ENCODE measurements around the gene TMEM26.
A peak's percentile ranks its signal among the peaks of the same experiment; 100 is the strongest.

TMEM26 gene

GRCh38 chr10:61452151-61452651, 980 bp downstream of the TMEM26 start:
- H3K4me3 ChIP-seq (ENCODE audit: low read depth, low read length): peak overlapping the region; percentile 58
- in situ Hi-C loops (cut with HindIII; ENCODE audit: low sequenced_read_pairs): no loop called here
- no peak for DNase-seq (ENCODE audit: low read depth, low spot score)
- no peak for TF ChIP-seq CTCF (IDR thresholded peaks at IDR 0.05; ENCODE audit: low read depth, low read length)

GRCh38 chr10:61451357-61451756, 1.8 kb downstream of the TMEM26 start:
- no peak for TF ChIP-seq CTCF (IDR thresholded peaks at IDR 0.05; ENCODE audit: low read depth, low read length)
- DNase-seq (ENCODE audit: low read depth, low spot score): no peak
- no peak overlapping the region for H3K4me3 ChIP-seq (ENCODE audit: low read depth, low read length)
- in situ Hi-C loops (cut with HindIII; ENCODE audit: low sequenced_read_pairs): no loop called here

GRCh38 chr10:61448841-61449600, 4.2 kb downstream of the TMEM26 start:
- no peak for TF ChIP-seq CTCF (IDR thresholded peaks at IDR 0.05; ENCODE audit: low read depth, low read length)
- no peak overlapping the region for H3K4me3 ChIP-seq (ENCODE audit: low read depth, low read length)
- DNase-seq (ENCODE audit: low read depth, low spot score): no peak
- in situ Hi-C loops (cut with HindIII; ENCODE audit: low sequenced_read_pairs): no loop called here

- H3K4me3 ChIP-seq (ENCODE audit: low read depth, low read length): no peak overlapping the region
- no peak for TF ChIP-seq CTCF (IDR thresholded peaks at IDR 0.05; ENCODE audit: low read depth, low read length)
- no peak for DNase-seq (ENCODE audit: low read depth, low spot score)
- in situ Hi-C loops (cut with HindIII; ENCODE audit: low sequenced_read_pairs): no loop called here
Measured at GRCh38 chr10:61448091-61448490, 5.1 kb downstream of the TMEM26 start.

DNA sequence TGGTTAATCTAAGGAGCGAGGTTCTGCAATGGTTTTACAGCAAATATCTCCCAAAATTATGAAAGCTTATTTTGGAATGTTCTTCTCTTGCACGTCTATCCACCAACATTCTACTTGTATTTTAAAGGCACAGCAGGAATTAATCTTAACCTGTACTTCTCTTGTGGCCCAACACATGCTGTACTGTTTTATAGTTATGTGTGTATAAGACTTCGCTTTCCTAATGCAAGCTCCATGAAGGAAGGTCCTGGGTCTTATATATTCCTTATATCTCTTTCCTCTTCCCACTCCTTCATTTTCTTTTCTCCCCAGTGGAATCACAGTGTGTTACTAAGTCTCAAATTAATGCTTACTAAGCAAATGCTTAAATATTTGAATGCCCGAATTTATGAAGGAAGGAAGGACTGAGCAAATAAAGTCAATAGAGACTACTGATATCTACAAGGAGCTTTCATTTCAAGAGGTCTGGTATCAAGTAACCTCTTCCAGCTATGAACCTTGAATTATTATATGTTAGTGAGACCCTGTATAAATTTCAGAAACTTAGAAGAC, 14.0 kb downstream of the TMEM26 start:
- peak; percentile 6 for DNase-seq (ENCODE audit: low read depth, low spot score)
- H3K4me3 ChIP-seq (ENCODE audit: low read depth, low read length): no peak overlapping the region
- TF ChIP-seq CTCF (IDR thresholded peaks at IDR 0.05; ENCODE audit: low read depth, low read length): no peak
- in situ Hi-C loops (cut with HindIII; ENCODE audit: low sequenced_read_pairs): no loop called here

DNA sequence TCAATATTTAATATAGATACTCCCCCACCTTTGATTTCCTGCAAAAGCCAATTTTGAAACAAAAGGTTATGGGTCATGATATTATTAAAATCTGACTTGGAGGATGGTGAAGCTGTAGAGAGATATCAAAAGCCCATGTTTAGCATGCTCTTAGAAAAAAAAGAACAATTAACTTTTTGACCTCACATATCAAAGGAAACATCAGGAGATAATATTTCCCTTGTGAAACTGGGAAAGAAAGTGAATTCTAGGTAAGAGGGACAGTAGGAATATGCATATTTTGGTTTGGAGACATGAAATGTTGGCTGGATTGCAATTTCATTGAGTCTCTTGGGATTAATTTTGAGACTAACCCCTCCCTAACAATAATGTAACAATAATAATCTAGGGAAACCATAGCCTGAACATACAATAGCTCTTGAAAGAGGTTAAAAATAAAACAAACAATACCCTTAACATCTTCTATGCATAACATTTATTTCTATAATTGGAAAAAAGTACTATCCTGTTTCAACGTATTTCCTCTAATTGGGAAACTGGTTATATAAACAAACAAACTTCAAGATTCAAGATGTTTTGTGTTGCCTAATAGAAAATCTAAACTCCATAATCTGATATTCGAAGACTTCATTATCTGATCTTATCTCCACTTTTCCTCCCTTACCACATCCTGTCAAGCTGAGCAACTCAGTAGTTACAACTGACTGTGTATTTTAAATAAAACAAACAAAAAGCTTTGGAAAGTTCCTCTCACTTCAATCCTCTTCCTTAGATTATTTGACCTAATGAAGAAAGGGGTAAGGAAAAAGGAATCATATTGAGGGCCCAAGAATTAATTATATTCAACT, 14.8 kb downstream of the TMEM26 start:
- DNase-seq (ENCODE audit: low read depth, low spot score): peak; percentile 31
- in situ Hi-C loops (cut with HindIII; ENCODE audit: low sequenced_read_pairs): no loop called here
- H3K4me3 ChIP-seq (ENCODE audit: low read depth, low read length): no peak overlapping the region
- no peak for TF ChIP-seq CTCF (IDR thresholded peaks at IDR 0.05; ENCODE audit: low read depth, low read length)

All from astrocyte of the spinal cord (primary cell).